ENCODE data around the gene TNFAIP6. TPM values are rescaled to one million over a fixed set of nuclear protein-coding genes. Genes with fewer than 3 reads are reported as not detected.
A peak's percentile ranks its signal among the peaks of the same experiment; 100 is the strongest.

Gene TNFAIP6
- total and polyA plus RNA-seq, 10 of the 15 experiments (the other 5 are each of a cell fraction or from before 2014, with no cell fraction given), result 0.68 to 5.7 (median 1.3) TPM

GRCh38 chr2:151395509-151396374 lies 38.4 kb downstream of the TNFAIP6 start:
- Histone ChIP-seq H3K79me2 (ENCODE audit: control insufficient read depth, insufficient read depth, low read length) (no peaks in the 10 kb centered on the region), H3K4me2 (ENCODE audit: control insufficient read depth, insufficient read depth) (no peak overlapping the region), H3K4me3 (no peak overlapping the region), H3K9ac (ENCODE audit: control insufficient read depth, insufficient read depth, low read length) (no peak overlapping the region), H3K36me3 (ENCODE audit: control insufficient read depth in 2 of 2, insufficient read depth in 2 of 2, low read length in 1 of 2) (no peaks in the 10 kb centered on the region), H3K27ac (ENCODE audit: control insufficient read depth, insufficient read depth) (no peak overlapping the region), H3K9me3 (replicated peaks; ENCODE audit: control insufficient read depth, insufficient read depth, low read length) (no peaks in the 10 kb centered on the region), H4K20me1 (ENCODE audit: control insufficient read depth, insufficient read depth) (no peaks in the 10 kb centered on the region), H2AFZ (ENCODE audit: control insufficient read depth, low read depth, low read length) (no peak overlapping the region), H3K4me1 (ENCODE audit: control insufficient read depth, insufficient read depth, low read length) (no peaks in the 10 kb centered on the region), H3K27me3 (replicated peaks in 1 of 2; ENCODE audit: control insufficient read depth in 2 of 2, insufficient read depth in 2 of 2, low read length in 1 of 2) (no peaks in the 10 kb centered on the region)
- intact Hi-C loops (cut with micrococcal nuclease; ENCODE audit: unreplicated experiment), result no loop called here
- ChIA-PET RAD21 (ENCODE audit: unreplicated experiment) (no interaction called here), CTCF (no interaction called here), POLR2A (interaction anchor here (0.6 kb wide), 1 partner anchor 32 kb away, joined by 3 read pairs; no protein-coding TSS in a partner anchor), SMC1A (ENCODE audit: uncharacterized antibody, unreplicated experiment) (interaction anchor here (0.7 to 1.3 kb wide), 2 partner anchors 8 to 105 kb away, joined by 3 to 4 read pairs; no protein-coding TSS in a partner anchor)
- DNase-seq (ENCODE audit: low read depth, low spot score) (no peak), ATAC-seq (peak; percentile 38), FAIRE-seq (no peak)
- in situ Hi-C loops (cut with MboI), result no loop called here
- WGBS (ENCODE audit: insufficient coverage, insufficient replicate concordance, low lambda C conversion rate, missing lambda C conversion rate), result 65% methylated on average over 4 of the region's 4 CpGs
- no TSS peak for BruUV-seq (replicated peaks)
- 0 out of 2 replicates have a peak, but pooled peaks have one; percentile 7 for TF ChIP-seq NFYB (IDR thresholded peaks at IDR 0.05; ENCODE audit: insufficient read depth, low read depth, low read length)
- TF ChIP-seq, protein P1, sequence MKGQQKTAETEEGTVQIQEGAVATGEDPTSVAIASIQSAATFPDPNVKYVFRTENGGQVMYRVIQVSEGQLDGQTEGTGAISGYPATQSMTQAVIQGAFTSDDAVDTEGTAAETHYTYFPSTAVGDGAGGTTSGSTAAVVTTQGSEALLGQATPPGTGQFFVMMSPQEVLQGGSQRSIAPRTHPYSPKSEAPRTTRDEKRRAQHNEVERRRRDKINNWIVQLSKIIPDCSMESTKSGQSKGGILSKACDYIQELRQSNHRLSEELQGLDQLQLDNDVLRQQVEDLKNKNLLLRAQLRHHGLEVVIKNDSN (IDR thresholded peaks at IDR 0.05; ENCODE audit: borderline replicate concordance, extremely low read length, insufficient read depth, low read depth, low read length), result no peak

- ATAC-seq (no peak), DNase-seq (ENCODE audit: low read depth, low spot score) (no peak), FAIRE-seq (no peak)
- ChIA-PET RAD21 (ENCODE audit: unreplicated experiment) (no interaction called here), POLR2A (no interaction called here), CTCF (no interaction called here), SMC1A (ENCODE audit: uncharacterized antibody, unreplicated experiment) (no interaction called here)
- H4K20me1 ChIP-seq (ENCODE audit: control insufficient read depth, insufficient read depth), result no peaks in the 10 kb centered on the region
- no peaks in the 10 kb centered on the region for H3K4me1 ChIP-seq (ENCODE audit: control insufficient read depth, insufficient read depth, low read length)
- H2AFZ ChIP-seq (ENCODE audit: control insufficient read depth, low read depth, low read length), result no peak overlapping the region
- no TSS peak for BruUV-seq (replicated peaks)
- in situ Hi-C loops (cut with MboI) (loop anchor here (25.0 kb wide), 2 partner anchors 113 to 1813 kb away; partner anchors contain the start of genes MMADHC and NMI), intact Hi-C loops (cut with micrococcal nuclease; ENCODE audit: unreplicated experiment) (no loop called here)
- H3K9ac ChIP-seq (ENCODE audit: control insufficient read depth, insufficient read depth, low read length), result no peak overlapping the region
- H3K27me3 ChIP-seq (replicated peaks in 1 of 2; ENCODE audit: control insufficient read depth in 2 of 2, insufficient read depth in 2 of 2, low read length in 1 of 2), result no peaks in the 10 kb centered on the region; a peak in 1 of 4 replicates
- 93% methylated on average over 1 of the region's 1 CpG for WGBS (ENCODE audit: insufficient coverage, insufficient replicate concordance, low lambda C conversion rate, missing lambda C conversion rate)
- H3K4me3 ChIP-seq, result no peak overlapping the region
- H3K79me2 ChIP-seq (ENCODE audit: control insufficient read depth, insufficient read depth, low read length), result no peaks in the 10 kb centered on the region
- H3K27ac ChIP-seq (ENCODE audit: control insufficient read depth, insufficient read depth), result no peak overlapping the region
- no peaks in the 10 kb centered on the region for H3K36me3 ChIP-seq (ENCODE audit: control insufficient read depth in 2 of 2, insufficient read depth in 2 of 2, low read length in 1 of 2)
- no peak overlapping the region for H3K4me2 ChIP-seq (ENCODE audit: control insufficient read depth, insufficient read depth)
- no peaks in the 10 kb centered on the region for H3K9me3 ChIP-seq (replicated peaks; ENCODE audit: control insufficient read depth, insufficient read depth, low read length)
- TF ChIP-seq YBX1 (IDR thresholded peaks at IDR 0.05), result no peak
- TF ChIP-seq MYB (IDR thresholded peaks at IDR 0.05; ENCODE audit: borderline replicate concordance, low read depth, low read length), result no peak
- TF ChIP-seq, protein P2, sequence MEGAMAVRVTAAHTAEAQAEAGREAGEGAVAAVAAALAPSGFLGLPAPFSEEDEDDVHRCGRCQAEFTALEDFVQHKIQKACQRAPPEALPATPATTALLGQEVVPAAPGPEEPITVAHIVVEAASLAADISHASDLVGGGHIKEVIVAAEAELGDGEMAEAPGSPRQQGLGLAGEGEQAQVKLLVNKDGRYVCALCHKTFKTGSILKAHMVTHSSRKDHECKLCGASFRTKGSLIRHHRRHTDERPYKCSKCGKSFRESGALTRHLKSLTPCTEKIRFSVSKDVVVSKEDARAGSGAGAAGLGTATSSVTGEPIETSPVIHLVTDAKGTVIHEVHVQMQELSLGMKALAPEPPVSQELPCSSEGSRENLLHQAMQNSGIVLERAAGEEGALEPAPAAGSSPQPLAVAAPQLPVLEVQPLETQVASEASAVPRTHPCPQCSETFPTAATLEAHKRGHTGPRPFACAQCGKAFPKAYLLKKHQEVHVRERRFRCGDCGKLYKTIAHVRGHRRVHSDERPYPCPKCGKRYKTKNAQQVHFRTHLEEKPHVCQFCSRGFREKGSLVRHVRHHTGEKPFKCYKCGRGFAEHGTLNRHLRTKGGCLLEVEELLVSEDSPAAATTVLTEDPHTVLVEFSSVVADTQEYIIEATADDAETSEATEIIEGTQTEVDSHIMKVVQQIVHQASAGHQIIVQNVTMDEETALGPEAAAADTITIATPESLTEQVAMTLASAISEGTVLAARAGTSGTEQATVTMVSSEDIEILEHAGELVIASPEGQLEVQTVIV (IDR thresholded peaks at IDR 0.05; ENCODE audit: borderline replicate concordance, partially characterized antibody), result no peak
- TF ChIP-seq, protein P3, sequence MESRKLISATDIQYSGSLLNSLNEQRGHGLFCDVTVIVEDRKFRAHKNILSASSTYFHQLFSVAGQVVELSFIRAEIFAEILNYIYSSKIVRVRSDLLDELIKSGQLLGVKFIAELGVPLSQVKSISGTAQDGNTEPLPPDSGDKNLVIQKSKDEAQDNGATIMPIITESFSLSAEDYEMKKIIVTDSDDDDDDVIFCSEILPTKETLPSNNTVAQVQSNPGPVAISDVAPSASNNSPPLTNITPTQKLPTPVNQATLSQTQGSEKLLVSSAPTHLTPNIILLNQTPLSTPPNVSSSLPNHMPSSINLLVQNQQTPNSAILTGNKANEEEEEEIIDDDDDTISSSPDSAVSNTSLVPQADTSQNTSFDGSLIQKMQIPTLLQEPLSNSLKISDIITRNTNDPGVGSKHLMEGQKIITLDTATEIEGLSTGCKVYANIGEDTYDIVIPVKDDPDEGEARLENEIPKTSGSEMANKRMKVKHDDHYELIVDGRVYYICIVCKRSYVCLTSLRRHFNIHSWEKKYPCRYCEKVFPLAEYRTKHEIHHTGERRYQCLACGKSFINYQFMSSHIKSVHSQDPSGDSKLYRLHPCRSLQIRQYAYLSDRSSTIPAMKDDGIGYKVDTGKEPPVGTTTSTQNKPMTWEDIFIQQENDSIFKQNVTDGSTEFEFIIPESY (IDR thresholded peaks at IDR 0.05), result no peak
- no peak for TF ChIP-seq SMC3 (IDR thresholded peaks at IDR 0.05; ENCODE audit: borderline replicate concordance, low read length)
Measured at GRCh38 chr2:151399981-151400380, 42.6 kb downstream of the TNFAIP6 start.

Measured in GM12878 (cell line).